HG03108 (cell line): ENCODE results near the gene LILRB2.
"Not testable (repeated sequence)": the region's sequence is repeated elsewhere in the genome, so short reads cannot be mapped to it uniquely, and the experiment has no call there.

Experiments
- ATAC-seq: cut with Tn5 transposase; IDR thresholded peaks from one replicate; pipeline ENCODE4 v1.9.1; 2021; ENCODE audit warnings: moderate library complexity; ENCODE audit not compliant: unreplicated experiment

Gene LILRB2

DNA sequence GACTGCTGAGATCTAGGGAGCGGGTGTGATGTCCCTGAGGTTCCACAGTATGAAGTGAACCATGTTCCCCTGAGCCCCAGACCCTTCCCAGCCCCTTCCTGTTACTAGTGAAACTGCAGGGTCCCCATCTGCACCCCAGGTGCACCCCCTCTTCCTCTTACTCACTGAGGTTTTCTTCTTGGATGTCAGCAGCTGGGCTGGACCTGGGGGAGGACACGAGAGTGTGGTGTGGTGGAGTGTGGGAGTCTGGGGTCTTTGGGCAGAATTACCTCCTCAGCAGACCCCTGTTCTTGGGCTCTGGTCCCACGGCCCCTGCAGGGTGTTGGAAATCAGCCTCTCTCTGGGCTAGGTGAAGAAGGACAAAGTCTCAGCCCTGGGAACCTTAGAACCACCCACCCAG is 35.0 kb downstream of the LILRB2 start:
- ATAC-seq, result no peak

DNA sequence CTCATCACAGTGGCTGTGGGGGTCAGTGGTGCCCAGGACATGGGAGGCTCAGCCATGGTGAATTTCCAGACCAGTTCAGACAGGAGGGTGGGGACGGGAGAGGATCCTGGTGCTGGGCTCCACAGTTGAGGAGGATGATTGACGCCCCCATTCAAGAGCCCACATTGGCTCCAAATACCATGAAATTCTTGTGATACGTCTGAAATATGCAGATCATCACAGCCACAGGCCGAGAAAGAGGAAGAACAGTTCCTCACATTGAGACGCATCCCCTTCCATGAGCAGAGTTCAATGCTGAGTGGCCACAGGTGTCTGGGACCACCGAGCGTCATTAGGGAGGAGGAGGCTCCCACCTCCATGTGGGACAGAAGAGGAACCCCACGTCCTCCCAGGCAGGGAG is 37.1 kb downstream of the LILRB2 start:
- not testable (repeated sequence) for ATAC-seq

DNA sequence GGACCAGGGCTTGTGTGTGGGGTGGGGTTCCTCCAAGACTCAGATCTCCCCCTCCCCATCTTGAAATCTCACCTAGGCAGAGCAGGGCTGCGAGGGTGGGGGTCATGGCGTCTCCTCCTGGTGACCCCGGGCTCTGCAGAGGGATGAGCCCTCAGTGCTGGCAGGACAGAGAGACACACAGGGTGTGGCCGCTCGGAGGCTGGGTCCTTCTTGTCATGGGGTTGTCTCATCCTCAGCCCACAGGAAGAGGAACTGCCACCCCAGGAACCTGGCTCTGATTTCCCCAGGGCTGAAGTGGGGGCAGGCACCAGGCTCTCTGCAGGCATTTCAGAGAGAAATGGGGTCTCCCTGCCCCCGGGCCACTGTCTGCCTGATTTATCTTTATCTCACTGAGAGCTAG is 38.3 kb downstream of the LILRB2 start, which contains the start of gene LILRA6:
TSS of gene LILRA6 (minus strand) at position 145 of the 400 bp plus-strand sequence.
- ATAC-seq, result not testable (repeated sequence)

DNA sequence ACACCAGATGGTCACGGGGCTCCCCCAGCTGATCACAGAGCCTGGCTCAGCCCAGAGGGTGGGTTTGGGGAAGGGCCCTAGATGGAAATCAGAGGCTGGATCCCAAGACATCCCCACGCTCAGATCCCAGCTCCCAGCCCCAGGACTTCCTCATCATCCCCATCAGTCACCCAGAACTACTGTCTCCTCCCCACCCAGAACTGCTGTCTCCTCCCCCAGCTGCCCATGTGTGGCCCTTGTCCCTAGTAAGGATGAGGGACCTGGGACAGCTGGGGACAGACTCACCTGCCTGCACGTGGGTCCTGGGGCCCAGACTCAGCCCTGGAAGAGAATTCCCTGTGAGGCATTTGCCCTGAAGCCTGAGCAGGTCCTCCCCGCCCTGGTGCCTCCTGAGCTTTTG is 38.7 kb downstream of the LILRB2 start:
- not testable (repeated sequence) for ATAC-seq

DNA sequence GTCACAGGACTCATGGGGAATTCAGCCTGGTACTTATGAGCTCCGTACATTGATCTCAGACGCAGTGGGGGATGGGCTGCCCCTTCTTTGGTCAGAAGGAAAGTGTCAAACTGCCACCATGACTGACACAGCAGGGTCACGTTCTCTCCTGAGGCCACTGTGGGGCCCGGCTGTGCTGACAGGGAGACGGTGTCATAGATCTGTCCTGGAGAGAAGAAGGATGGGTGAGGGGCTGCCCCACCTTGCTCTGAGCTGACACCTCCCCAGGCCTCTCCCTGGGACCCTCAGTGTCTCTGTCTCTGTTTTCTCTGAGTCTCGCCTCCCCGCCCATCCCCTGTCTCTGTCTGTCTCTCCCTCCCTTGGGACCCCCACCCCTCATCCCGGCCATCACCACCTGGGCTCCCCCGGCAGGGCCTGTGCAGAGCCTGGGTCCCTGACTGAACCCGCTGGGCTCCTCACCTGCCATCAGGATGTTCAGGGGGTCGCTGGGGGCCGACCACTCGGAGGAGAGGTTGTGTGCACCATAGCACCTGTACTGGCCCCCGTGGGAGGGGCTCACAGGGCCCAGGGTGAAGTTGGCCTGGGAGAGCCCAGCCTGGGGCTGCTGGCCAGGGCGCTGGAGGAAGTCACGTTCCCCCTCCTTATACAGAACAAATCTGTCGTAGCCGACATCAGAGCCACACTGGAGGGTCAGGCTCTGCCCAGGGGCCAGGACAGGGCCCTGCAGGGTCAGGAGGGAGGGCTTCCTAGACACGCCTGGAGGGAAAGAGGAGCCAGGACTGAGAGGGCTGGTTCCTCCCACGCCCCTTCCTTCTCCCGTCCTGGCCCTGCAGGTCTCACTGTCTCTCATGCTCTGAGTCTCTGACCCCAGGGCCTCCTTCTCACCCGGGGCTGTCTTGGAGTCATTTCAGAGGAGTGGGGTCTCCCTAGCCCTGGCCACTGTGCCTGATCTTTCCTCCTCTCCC is 40.3 kb downstream of the LILRB2 start:
- ATAC-seq, result not testable (repeated sequence)

DNA sequence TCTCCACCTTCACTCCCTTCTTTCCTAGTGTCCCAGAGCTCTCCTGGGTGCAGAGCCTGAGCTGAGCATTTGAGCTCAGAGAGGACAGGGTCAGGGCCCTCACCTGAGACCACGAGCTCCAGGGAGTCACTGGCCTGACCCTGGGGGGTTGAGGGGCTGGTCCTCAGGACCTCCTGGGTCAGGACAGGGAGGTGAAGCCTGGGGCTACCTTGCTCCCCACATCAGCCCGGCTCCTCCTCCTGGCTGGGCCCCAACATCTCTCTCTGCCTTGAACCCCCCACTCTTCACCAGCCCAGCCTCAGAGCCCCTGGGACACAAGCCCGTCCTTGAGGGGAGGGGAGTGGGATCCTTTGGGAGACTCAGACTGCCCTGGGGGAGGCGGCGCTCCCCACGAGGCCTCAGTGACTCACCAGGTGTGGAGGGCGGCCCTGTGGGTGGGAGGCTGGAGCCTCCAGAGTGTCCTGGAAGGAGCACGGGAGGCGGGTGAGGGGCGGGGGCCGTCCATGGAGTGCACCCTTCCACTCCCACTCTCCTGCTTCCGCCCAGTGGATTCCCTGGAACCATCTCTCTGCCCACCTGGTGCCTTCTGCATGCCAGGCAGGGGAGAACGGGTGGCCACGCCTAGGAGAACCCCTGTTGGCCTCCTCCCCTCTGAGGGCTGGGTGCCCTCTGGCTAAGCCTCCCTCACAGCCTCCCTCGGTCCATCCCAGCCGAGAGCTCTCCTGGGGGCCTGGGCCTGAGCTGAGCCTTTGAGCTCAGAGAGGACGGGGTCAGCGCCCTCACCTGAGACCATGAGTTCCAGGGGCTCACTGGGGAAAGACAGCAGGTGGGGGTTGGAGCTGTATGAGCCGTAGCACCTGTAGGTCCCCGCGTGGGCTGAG is 41.2 kb downstream of the LILRB2 start:
- ATAC-seq, result not testable (repeated sequence)

DNA sequence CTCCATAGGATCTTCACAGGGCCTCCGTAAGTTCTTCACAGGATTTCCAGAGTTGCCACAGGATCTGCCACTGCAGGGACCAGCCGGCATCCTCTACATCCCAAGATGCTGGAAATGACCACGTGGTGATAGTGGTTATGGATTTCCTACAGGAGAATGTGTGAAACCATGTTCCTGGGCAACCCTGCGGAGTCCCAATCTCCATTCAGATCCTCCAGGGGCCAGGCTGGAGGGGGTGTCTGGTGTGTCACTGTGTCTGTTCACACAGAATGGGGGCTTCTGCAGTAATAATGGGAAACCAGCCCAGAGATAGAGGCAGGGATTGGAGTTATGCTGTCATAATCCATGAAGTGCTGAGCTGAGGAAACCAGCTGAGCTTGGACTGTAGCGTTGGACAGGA is 47.0 kb downstream of the LILRB2 start:
- ATAC-seq, result no peak

DNA sequence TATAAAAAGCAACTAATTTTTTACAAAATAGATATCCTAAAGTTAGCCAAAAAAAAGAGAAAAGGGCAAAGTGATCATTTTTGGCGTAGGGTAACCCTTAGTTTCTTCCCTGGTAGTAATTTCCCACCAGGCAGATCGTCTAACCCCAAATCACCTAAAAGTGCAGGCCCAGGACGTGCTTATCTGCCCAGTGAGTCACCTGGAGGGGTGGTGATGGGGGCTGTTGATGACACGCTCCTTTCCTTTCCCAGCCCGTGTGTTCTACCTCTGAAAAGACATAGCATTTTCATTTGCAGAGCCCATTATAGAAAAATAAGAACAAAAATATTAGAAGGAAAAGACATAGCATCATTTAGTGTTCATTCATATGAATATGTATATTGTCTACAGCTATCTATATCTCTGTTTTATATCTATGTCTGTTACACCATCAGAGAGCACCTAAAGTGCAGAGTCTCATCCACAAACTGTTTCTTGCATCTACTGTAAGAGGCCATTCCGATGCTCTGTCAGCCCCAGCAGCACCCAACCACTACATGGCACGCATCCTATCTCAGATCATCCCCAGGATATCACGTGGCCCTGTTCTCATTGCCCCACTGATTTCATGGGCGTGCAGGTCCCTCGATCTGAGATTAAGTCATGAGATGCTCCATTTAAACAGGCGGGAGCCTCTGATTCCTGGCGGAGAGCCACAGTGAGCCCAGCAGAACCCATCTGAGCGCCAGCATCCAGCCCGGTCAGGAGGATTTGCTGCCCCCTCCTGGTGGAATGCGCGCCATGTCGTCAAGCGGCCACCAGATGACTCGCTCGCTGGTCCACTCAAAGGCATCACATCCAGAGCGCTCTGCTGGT is 49.6 kb downstream of the LILRB2 start:
- no peak for ATAC-seq

DNA sequence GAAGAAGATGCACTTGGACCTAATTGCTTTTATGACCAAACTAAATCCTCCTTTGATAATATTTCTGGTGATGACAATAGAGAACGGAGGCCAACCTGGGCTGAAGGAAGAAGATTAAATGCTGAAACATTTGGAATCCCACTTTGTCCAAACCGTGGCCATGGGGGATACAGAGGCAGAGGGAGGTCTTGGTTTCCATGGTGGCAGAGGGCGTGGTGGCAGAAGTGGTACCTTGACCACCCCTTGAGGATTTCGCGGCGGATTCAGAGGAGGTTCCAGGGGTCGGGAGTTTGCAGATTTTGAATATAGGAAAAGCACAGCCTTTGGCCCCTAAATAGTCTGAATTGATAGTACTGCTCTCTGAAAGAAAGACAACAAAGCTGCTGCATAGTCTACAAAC is 50.9 kb downstream of the LILRB2 start:
- no peak for ATAC-seq

DNA sequence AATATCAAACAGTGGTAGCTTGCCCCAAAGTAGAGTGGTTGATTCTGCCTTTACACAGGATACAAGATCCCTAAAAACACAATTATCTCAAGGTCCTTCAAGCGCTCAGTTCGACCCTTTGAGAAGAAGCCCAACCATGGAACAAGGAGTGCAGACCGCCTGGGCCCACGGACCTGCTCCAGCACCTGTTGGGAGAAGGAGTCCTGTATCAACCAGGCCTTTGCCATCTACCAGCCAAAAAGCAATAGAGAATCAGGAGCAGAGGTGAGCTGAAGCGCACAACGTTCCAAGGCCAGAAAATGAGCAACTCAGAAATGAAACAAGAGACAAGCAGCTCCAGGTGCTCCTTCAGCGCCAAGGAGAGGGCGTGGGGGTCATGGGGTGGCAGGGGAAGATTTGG is 51.8 kb downstream of the LILRB2 start:
- ATAC-seq, result no peak

DNA sequence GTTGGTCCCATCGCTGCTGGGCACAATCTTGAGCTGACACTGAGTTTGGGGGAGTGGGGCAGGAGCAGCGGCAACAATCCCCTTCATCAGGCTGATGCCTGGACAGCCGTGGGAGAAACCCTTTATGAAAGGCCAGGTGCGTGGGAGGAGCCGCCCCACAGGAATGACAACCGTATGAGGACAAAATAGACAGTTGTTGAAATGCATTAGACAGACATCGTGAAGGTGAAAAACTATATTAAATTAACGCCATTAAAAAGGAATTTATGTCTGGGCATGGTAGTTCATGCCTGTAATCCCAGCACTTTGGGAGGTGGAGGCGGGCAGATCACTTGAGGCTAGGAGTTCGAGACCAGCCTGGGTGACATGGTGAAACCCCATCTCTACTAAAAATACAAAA is 56.3 kb downstream of the LILRB2 start:
- ATAC-seq, result not testable (repeated sequence)

DNA sequence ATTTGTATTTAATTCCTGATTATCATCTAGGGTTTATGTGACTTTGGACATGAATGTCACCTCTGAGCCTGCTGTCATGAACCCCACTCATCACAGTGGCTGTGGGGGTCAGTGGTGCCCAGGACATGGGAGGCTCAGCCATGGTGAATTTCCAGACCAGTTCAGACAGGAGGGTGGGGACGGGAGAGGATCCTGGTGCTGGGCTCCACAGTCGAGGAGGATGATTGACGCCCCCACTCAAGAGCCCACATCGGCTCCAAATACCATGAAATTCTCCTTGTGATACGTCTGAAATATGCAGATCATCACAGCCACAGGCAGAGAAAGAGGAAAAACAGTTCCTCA is 57.0 kb downstream of the LILRB2 start:
- not testable (repeated sequence) for ATAC-seq
